ENCODE measurements around the gene UNC5C. TPM values are rescaled to one million over a fixed set of nuclear protein-coding genes. Genes with fewer than 3 reads are reported as not detected.

UNC5C gene
- total and polyA plus RNA-seq, 2 of the 8 experiments (the other 6 are each of a cell fraction or from before 2014, with no cell fraction given): 0.30 to 1.3 TPM

- Histone ChIP-seq H3K79me1 (ENCODE audit: low read depth, low read length) (no peaks in the 10 kb centered on the region), H3K27me3 (replicated peaks in 1 of 4; ENCODE audit: control insufficient read depth in 3 of 4, extremely low read depth in 1 of 4, insufficient read depth in 3 of 4, low read length in 3 of 4) (no peaks in the 10 kb centered on the region), H3K4me3 (ENCODE audit: extremely low read depth in 1 of 4, insufficient read depth in 2 of 4, low read depth in 3 of 4, low read length in 4 of 4) (no peak overlapping the region), H4K8ac (ENCODE audit: extremely low read depth, insufficient read depth, low read length) (no peak overlapping the region), H3K14ac (ENCODE audit: insufficient read length) (no peak overlapping the region), H2BK15ac (ENCODE audit: low read length) (no peak overlapping the region), H3K36me3 (ENCODE audit: control insufficient read depth in 2 of 4, insufficient read depth in 4 of 4, low read length in 3 of 4) (no peaks in the 10 kb centered on the region), H2AFZ (ENCODE audit: low read length) (no peak overlapping the region), H3K4ac (replicated peaks; ENCODE audit: insufficient read length, low read depth, low read length) (no peak overlapping the region), H4K20me1 (replicated peaks in 1 of 2; ENCODE audit: control insufficient read depth in 1 of 2, insufficient read depth in 2 of 2, low read length in 2 of 2) (no peaks in the 10 kb centered on the region), H4K91ac (replicated peaks; ENCODE audit: insufficient read length, low read length) (no peak overlapping the region), H3K79me2 (ENCODE audit: control insufficient read depth in 1 of 2, insufficient read depth in 2 of 2, low read length in 2 of 2) (no peaks in the 10 kb centered on the region), H2BK5ac (ENCODE audit: low read depth, low read length) (no peak overlapping the region), H3K23me2 (ENCODE audit: low read depth, low read length) (no peaks in the 10 kb centered on the region), H3K23ac (ENCODE audit: insufficient read length) (no peak overlapping the region), H3K9me3 (ENCODE audit: insufficient read depth in 2 of 2, low read depth in 1 of 2, low read length in 1 of 2) (no peaks in the 10 kb centered on the region), H2BK12ac (ENCODE audit: low read depth, low read length) (no peak overlapping the region), H3K9ac (replicated peaks in 1 of 4; ENCODE audit: extremely low read depth in 1 of 4, low read depth in 3 of 4, low read length in 3 of 4) (no peak overlapping the region), H2AK5ac (ENCODE audit: low read depth, low read length) (no peak overlapping the region), H3K18ac (ENCODE audit: extremely low read depth, low read length) (no peak overlapping the region), H2BK120ac (replicated peaks; ENCODE audit: low read depth, low read length) (no peak overlapping the region), H3K27ac (ENCODE audit: low read depth, low read length) (no peak overlapping the region), H4K5ac (ENCODE audit: insufficient read length, low read depth, low read length) (no peak overlapping the region), H2BK20ac (ENCODE audit: low read length) (no peak overlapping the region), H3K56ac (replicated peaks; ENCODE audit: insufficient read length, low read depth, low read length) (no peak overlapping the region), H3K4me1 (replicated peaks in 1 of 4; ENCODE audit: control insufficient read depth in 3 of 4, insufficient read depth in 4 of 4, low read length in 3 of 4) (no peaks in the 10 kb centered on the region), H3K4me2 (ENCODE audit: insufficient read depth in 1 of 2, low read depth in 2 of 2, low read length in 2 of 2) (no peak overlapping the region)
- no peak for DNase-seq (ENCODE audit: low read depth in 1 of 2, low spot score in 2 of 2)
- POLR2A ChIA-PET (ENCODE audit: partially characterized antibody): no interaction called here
- CTCF ChIA-PET (ENCODE audit: partially characterized antibody): interaction anchor here (1.0 kb wide), 1 partner anchor 40 kb away, joined by 4 read pairs; no protein-coding TSS in a partner anchor
- 88% methylated on average over 1 of the region's 1 CpG; no CpG with 5 or more reads in 1 of the 2 experiments for WGBS, 2 experiments (ENCODE audit: extremely low coverage in 1 of 2, insufficient coverage in 1 of 2, insufficient read length in 1 of 2, insufficient replicate concordance in 2 of 2, low coverage in 1 of 2, low lambda C conversion rate in 2 of 2, missing lambda C conversion rate in 1 of 2)
- TF ChIP-seq RFX5 (IDR thresholded peaks at IDR 0.05; ENCODE audit: borderline replicate concordance, low read depth, low read length) (no peak), USF2 (IDR thresholded peaks at IDR 0.05; ENCODE audit: low read length) (no peak), CTCF (IDR thresholded peaks at IDR 0.05; ENCODE audit: control extremely low read depth in 1 of 3, insufficient read depth in 1 of 3, low read depth in 1 of 3, low read length in 3 of 3) (no peak), CTBP2 (IDR thresholded peaks at IDR 0.05; ENCODE audit: borderline replicate concordance, insufficient read depth, insufficient read length, low read length) (no peak), POU5F1 (IDR thresholded peaks at IDR 0.05; ENCODE audit: low read depth, low read length) (no peak), ATF2 (IDR thresholded peaks at IDR 0.05; ENCODE audit: low read length) (no peak)
- no peak for FAIRE-seq
Measured at GRCh38 chr4:95507147-95507546, 41.6 kb downstream of the UNC5C start.
